ENCODE data around the gene CASP6. TPM values are rescaled to one million over a fixed set of nuclear protein-coding genes. Genes with fewer than 3 reads are reported as not detected.
A peak's percentile ranks its signal among the peaks of the same experiment; 100 is the strongest.

The CASP6 gene
- total and polyA plus RNA-seq, 11 donors: 3.5 to 16.4 (median 5.7) TPM

- DNase-seq (no peak), ATAC-seq (no peak)
- no peak overlapping the region for H3K27ac ChIP-seq
- 93 to 100% (median 96%) methylated on average over 1 of the region's 1 CpG for WGBS, 4 donors
- TF ChIP-seq POLR2A (IDR thresholded peaks at IDR 0.05): no peak
- TF ChIP-seq, protein P1, sequence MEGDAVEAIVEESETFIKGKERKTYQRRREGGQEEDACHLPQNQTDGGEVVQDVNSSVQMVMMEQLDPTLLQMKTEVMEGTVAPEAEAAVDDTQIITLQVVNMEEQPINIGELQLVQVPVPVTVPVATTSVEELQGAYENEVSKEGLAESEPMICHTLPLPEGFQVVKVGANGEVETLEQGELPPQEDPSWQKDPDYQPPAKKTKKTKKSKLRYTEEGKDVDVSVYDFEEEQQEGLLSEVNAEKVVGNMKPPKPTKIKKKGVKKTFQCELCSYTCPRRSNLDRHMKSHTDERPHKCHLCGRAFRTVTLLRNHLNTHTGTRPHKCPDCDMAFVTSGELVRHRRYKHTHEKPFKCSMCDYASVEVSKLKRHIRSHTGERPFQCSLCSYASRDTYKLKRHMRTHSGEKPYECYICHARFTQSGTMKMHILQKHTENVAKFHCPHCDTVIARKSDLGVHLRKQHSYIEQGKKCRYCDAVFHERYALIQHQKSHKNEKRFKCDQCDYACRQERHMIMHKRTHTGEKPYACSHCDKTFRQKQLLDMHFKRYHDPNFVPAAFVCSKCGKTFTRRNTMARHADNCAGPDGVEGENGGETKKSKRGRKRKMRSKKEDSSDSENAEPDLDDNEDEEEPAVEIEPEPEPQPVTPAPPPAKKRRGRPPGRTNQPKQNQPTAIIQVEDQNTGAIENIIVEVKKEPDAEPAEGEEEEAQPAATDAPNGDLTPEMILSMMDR (IDR thresholded peaks at IDR 0.05): no peak
- H3K27me3 ChIP-seq: no peaks in the 10 kb centered on the region
- no peaks in the 10 kb centered on the region for H3K9me3 ChIP-seq
- peaks cover 0 to 35% (median 20%) of the 10 kb centered on the region in 9 donors for H3K36me3 ChIP-seq
- intact Hi-C loops (cut with DNase I): loop anchor here (10.0 kb wide), 5 partner anchors 106 to 284 kb away; partner anchors contain the start of genes GAR1 (in 2 of the 10), RRH (in 2 of the 10) and MCUB (in 1 of the 10)
- H3K4me1 ChIP-seq: peaks cover 0 to 6% (median under 1%) of the 10 kb centered on the region in 12 donors
- H3K4me3 ChIP-seq: no peak overlapping the region
These were observed 5.7 kb upstream of the CASP6 start for GRCh38 chr4:109708990-109709389.

DNA sequence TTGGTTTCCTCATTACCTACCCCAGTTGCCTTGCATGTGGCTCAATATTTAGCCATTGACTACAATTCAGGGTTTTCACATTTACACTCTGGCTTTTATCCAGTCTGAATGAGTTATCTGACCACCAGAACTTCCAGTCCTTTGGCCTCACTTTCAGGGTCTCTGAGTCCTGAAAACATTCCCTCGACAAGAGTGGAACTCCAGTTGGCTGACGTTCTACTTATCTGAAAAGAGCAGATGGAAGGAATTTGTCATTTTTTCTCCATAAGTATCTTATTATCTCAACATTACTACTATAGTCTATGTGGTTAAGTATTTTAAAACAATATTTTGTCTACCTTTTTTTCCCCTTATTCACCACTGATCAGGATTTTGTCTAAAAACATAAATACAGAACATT, 5.2 kb upstream of the CASP6 start:
- WGBS, 4 donors: 22 to 51% (median 33%) methylated on average over 2 of the region's 2 CpGs
- intact Hi-C loops (cut with DNase I): loop anchor here (10.0 kb wide), 5 partner anchors 106 to 284 kb away; partner anchors contain the start of genes GAR1 (in 2 of the 10), RRH (in 2 of the 10) and MCUB (in 1 of the 10)

DNA sequence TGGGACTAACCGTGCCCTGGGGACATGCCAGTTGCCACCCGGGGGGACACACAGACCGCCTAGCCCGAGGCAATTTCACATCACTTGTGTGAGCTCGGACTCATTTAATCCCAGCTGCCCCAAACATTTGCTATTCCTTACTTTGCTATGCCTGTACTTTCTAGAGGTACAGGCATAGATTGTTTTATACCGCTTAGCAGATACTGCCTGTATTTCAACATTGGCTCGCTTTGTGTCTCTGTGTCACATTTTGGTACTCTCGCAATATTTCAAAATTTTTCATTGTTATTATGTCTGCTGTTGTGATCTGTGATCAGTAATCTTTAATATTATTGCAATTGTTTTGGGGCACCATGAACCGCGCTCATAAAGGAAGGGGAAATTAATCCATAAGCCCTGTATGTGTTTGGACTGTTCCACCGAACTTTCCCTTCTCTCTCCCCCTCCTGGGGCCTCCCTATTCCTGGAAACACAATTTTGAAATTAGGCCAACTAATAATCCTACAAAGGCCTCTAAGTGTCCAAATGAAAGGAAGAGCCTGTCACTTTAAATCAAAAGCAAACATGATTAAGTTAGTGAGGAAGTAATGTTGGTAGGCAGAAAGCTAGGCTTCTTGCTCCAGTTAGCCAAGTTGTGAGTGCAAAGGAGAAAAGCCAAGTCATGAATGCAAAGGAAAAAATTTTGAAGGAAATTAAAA, 568 bp upstream of the CASP6 start:
- H3K27ac ChIP-seq: peak overlapping the region; percentile 40 to 90 (median 85)
- no peak for TF ChIP-seq POLR2A (IDR thresholded peaks at IDR 0.05)
- TF ChIP-seq, protein P1 (IDR thresholded peaks at IDR 0.05): no peak
- H3K27me3 ChIP-seq: no peaks in the 10 kb centered on the region
- no peak for DNase-seq
- H3K36me3 ChIP-seq: peaks cover 0 to 7% (median 0%) of the 10 kb centered on the region in 9 donors
- WGBS, 4 donors: 11 to 19% (median 15%) methylated on average over 9 to 11 of the region's 11 CpGs
- no peak for ATAC-seq
- peak overlapping the region; percentile 59 to 97 (median 76) for H3K4me3 ChIP-seq
- no peaks in the 10 kb centered on the region for H3K9me3 ChIP-seq
- peaks cover 0 to 21% (median 16%) of the 10 kb centered on the region in 12 donors for H3K4me1 ChIP-seq
- intact Hi-C loops (cut with DNase I): loop anchor here (1.0 to 10.0 kb wide), 12 partner anchors 26 to 279 kb away; partner anchors contain the start of genes GAR1 (in 8 of the 10), SEC24B (in 3 of the 10), RRH (in 2 of the 10) and MCUB (in 1 of the 10)

More for the DNA sequence above, 5.2 kb upstream of the CASP6 start:
- Histone ChIP-seq H3K27me3 (no peaks in the 10 kb centered on the region), H3K27ac (no peak overlapping the region), H3K9me3 (no peaks in the 10 kb centered on the region), H3K4me1 (peaks cover 0 to 9% (median 5%) of the 10 kb centered on the region in 12 donors), H3K36me3 (peaks cover 0 to 29% (median 14%) of the 10 kb centered on the region in 9 donors), H3K4me3 (no peak overlapping the region)
- TF ChIP-seq POLR2A (IDR thresholded peaks at IDR 0.05): no peak
- TF ChIP-seq, protein P1 (IDR thresholded peaks at IDR 0.05): no peak
- ATAC-seq (no peak), DNase-seq (no peak)

All from heart left ventricle (tissue), 16 donors.